ENCODE results near the gene TAS1R1. TPM values are rescaled to one million over a fixed set of nuclear protein-coding genes. Genes with fewer than 3 reads are reported as not detected.

Gene TAS1R1
- total RNA-seq, 2 donors from 2014 or later, result not detected

- Histone ChIP-seq H3K4me1 (peaks cover 11% of the 10 kb centered on the region), H3K27ac (no peak overlapping the region), H3K9ac (ENCODE audit: low read depth in 2 of 2, low read length in 2 of 2) (no peak overlapping the region), H3K27me3 (no peaks in the 10 kb centered on the region), H3K9me3 (no peaks in the 10 kb centered on the region), H3K36me3 (no peaks in the 10 kb centered on the region), H3K4me3 (no peak overlapping the region)
- intact Hi-C loops (cut with DNase I), result no loop called here
- no peak for TF ChIP-seq CTCF (IDR thresholded peaks at IDR 0.05)
- DNase-seq, result no peak
These were observed 66.6 kb downstream of the TAS1R1 start for GRCh38 chr1:6621429-6622391.

DNA sequence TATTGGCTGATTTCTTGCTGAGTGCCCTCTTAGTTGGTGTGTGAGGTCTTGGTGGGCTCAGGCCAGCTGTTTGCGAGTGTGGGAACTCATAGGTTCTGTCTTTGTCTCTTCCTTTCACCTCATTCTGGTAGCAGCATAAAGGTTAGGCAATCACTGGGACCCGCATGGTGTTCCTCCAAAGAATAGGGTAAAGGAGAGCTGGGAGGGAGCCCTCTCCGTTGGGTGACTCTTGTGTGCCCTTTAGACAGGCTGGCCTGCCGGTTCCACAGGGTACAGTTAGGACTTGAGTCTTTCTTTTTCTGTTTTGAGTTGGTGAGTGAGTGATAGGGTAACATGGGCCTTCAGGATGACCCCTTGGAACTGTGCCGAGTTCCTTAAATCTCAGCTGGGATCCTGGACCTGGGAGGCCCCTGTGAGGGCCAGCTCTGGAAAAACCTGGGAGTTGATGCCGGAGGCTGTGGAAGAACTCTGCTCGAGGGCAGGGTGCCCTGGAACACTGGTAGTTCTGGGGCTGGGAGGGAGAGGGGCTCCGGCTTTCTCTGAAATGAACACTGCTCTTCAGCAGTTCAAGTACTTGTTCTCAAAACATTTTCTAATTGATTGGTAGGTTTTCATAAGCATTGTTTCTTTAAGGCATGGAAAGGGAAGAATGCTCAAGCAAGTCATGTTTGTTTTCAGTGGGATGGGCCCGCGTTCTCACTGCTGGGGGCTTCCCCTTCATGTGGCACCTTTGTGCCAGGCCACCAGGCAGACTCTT lies 67.5 kb downstream of the TAS1R1 start:
- Histone ChIP-seq H3K27me3 (no peaks in the 10 kb centered on the region), H3K9ac (ENCODE audit: low read depth in 2 of 2, low read length in 2 of 2) (no peak overlapping the region), H3K4me3 (no peak overlapping the region), H3K4me1 (peaks cover 11% of the 10 kb centered on the region), H3K9me3 (no peaks in the 10 kb centered on the region), H3K27ac (no peak overlapping the region), H3K36me3 (no peaks in the 10 kb centered on the region)
- DNase-seq, result no peak
- intact Hi-C loops (cut with DNase I), result no loop called here
- no peak for TF ChIP-seq CTCF (IDR thresholded peaks at IDR 0.05)

GRCh38 chr1:6623269-6623965 lies 68.3 kb downstream of the TAS1R1 start:
- Histone ChIP-seq H3K36me3 (no peaks in the 10 kb centered on the region), H3K27me3 (no peaks in the 10 kb centered on the region), H3K9me3 (no peaks in the 10 kb centered on the region), H3K4me3 (no peak overlapping the region), H3K9ac (ENCODE audit: low read depth in 2 of 2, low read length in 2 of 2) (no peak overlapping the region), H3K4me1 (peaks cover 11% of the 10 kb centered on the region), H3K27ac (no peak overlapping the region)
- DNase-seq, result no peak
- intact Hi-C loops (cut with DNase I), result no loop called here
- no peak for TF ChIP-seq CTCF (IDR thresholded peaks at IDR 0.05)

GRCh38 chr1:6624710-6625583 lies 69.8 kb downstream of the TAS1R1 start, which contains the start of gene THAP3:
Gene THAP3, plus strand, starts transcription at chr1:6624868. Its CDS starts 351 bp downstream, at chr1:6625219.
- no peaks in the 10 kb centered on the region for H3K36me3 ChIP-seq
- TF ChIP-seq CTCF (IDR thresholded peaks at IDR 0.05), result no peak

More at GRCh38 chr1:6624710-6625583, 69.8 kb downstream of the TAS1R1 start, which contains the start of gene THAP3:
- intact Hi-C loops (cut with DNase I), result no loop called here
- Histone ChIP-seq H3K9ac (ENCODE audit: low read depth in 2 of 2, low read length in 2 of 2) (peak within 1 kb of the TSS; percentile 81 to 84), H3K4me3 (peak within 1 kb of the TSS; percentile 83), H3K9me3 (no peaks in the 10 kb centered on the region), H3K4me1 (peaks cover 11% of the 10 kb centered on the region), H3K27ac (peak within 1 kb of the TSS; percentile 72), H3K27me3 (no peaks in the 10 kb centered on the region)
- DNase-seq, result peak; percentile 92

All from colonic mucosa (tissue), 4 donors.